IMR-90 (cell line): ENCODE measurements around the gene ADAMTS16. TPM values are rescaled to one million over a fixed set of nuclear protein-coding genes. Genes with fewer than 3 reads are reported as not detected.

Source experiments
- ATAC-seq: fragments of 200-7000 bp; cut with Tn5 transposase; 2 replicates; pipeline ENCODE4 v1.9.1; 2020; ENCODE audit warnings: low read depth, mild to moderate bottlenecking, moderate library complexity
- BruUV-seq: library from RNA; stranded (reverse); fragments of 400-500 nt; replicated peaks from 2 replicates; lab custom pipeline; 2021; lab: Mats Ljungman, UMichigan
- CTCF ChIA-PET: fragments of 300-600 bp; formaldehyde crosslinking; extraction: SDS; loops from one replicate; lab custom pipeline; 2021; ENCODE audit warnings: antibody characterized with exemption; lab: Yijun Ruan, JAX
- POLR2A ChIA-PET: fragments of 300-600 bp; sonication (Branson Sonifier 250); formaldehyde crosslinking; loops from one replicate; lab custom pipeline; 2022; ENCODE audit warnings: antibody characterized with exemption; ENCODE audit not compliant: unreplicated experiment; lab: Charles Lee
- DNase-seq: peaks from one replicate; pipeline ENCODE4 v3.0.0; 2013
- H2AFZ ChIP-seq: replicated peaks from 2 replicates; pipeline ENCODE3; 2013; ENCODE audit warnings: low read length, mild to moderate bottlenecking; ENCODE audit not compliant: poor library complexity
- H2AK5ac ChIP-seq: 2 replicates; pipeline ENCODE4 v1.6.1; 2013; ENCODE audit warnings: low read depth, low read length, inconsistent platforms
- H2AK9ac ChIP-seq: replicated peaks from 2 replicates; pipeline ENCODE3; 2013; ENCODE audit warnings: mild to moderate bottlenecking, low read depth, low read length, moderate library complexity; ENCODE audit not compliant: poor library complexity
- H2BK120ac ChIP-seq: 2 replicates; pipeline ENCODE4 v1.6.1; 2013; ENCODE audit warnings: low read depth, low read length, inconsistent platforms
- H2BK15ac ChIP-seq: 3 replicates; pipeline ENCODE4 v1.6.1; 2013; ENCODE audit warnings: low read depth, low read length, inconsistent platforms
- H2BK20ac ChIP-seq: 2 replicates; pipeline ENCODE4 v1.6.1; 2013; ENCODE audit warnings: low read depth, mild to moderate bottlenecking, inconsistent platforms, low read length, moderate library complexity
- H2BK5ac ChIP-seq: 2 replicates; pipeline ENCODE4 v1.6.1; 2013; ENCODE audit warnings: mild to moderate bottlenecking, low read depth, low read length, inconsistent platforms; ENCODE audit not compliant: poor library complexity, severe bottlenecking
- H3K14ac ChIP-seq: replicated peaks from 2 replicates; pipeline ENCODE4 v1.6.1; 2013; ENCODE audit warnings: low read depth, low read length, inconsistent platforms
- H3K18ac ChIP-seq: 2 replicates; pipeline ENCODE4 v1.6.1; 2013; ENCODE audit warnings: low read depth, low read length, control low read depth
- H3K23ac ChIP-seq: 2 replicates; pipeline ENCODE4 v1.6.1; 2013; ENCODE audit warnings: low read depth, low read length, inconsistent platforms
- H3K27ac ChIP-seq: 2 replicates; pipeline ENCODE4 v1.5.1; 2013; ENCODE audit warnings: mild to moderate bottlenecking, control low read depth, low read length; ENCODE audit not compliant: insufficient read depth
- H3K27me3 ChIP-seq: 2 replicates; pipeline ENCODE4 v1.6.1; 2013; ENCODE audit warnings: low read length; ENCODE audit not compliant: control insufficient read depth, insufficient read depth
- H3K36me3 ChIP-seq: 2 replicates; pipeline ENCODE4 v1.6.1; 2013; ENCODE audit warnings: low read length, mixed read lengths; ENCODE audit not compliant: control insufficient read depth, insufficient read depth
- H3K4ac ChIP-seq: 2 replicates; pipeline ENCODE4 v1.6.1; 2013; ENCODE audit warnings: low read depth, low read length, inconsistent platforms
- H3K4me1 ChIP-seq: 2 replicates; pipeline ENCODE4 v1.6.1; 2013; ENCODE audit warnings: low read length, mixed read lengths; ENCODE audit not compliant: control insufficient read depth, insufficient read depth
- H3K4me2 ChIP-seq: 2 replicates; pipeline ENCODE4 v1.6.1; 2013; ENCODE audit warnings: low read depth, mild to moderate bottlenecking, control low read depth, low read length, moderate library complexity
- H3K4me3 ChIP-seq: 2 replicates; pipeline ENCODE4 v1.5.1; 2013; ENCODE audit warnings: low read depth, mild to moderate bottlenecking, control low read depth, low read length, moderate library complexity; ENCODE audit not compliant: insufficient read depth
- H3K56ac ChIP-seq: 2 replicates; pipeline ENCODE4 v1.6.1; 2013; ENCODE audit warnings: low read length, inconsistent platforms; ENCODE audit not compliant: insufficient read depth; ENCODE audit errors: extremely low read depth
- H3K79me1 ChIP-seq, 2 experiments: 2 replicates each; pipeline ENCODE4 v1.6.1; 2013; ENCODE audit warnings: low read length in 2 of 2, inconsistent platforms in 1 of 2, low read depth in 1 of 2
- H3K9ac ChIP-seq: 2 replicates; pipeline ENCODE4 v1.6.1; 2013; ENCODE audit warnings: low read depth, low read length, control low read depth
- H3K9me1 ChIP-seq: 2 replicates; pipeline ENCODE4 v1.6.1; 2013; ENCODE audit warnings: low read length, inconsistent platforms; ENCODE audit not compliant: insufficient read depth
- H3K9me3 ChIP-seq: 2 replicates; pipeline ENCODE4 v1.6.1; 2013; ENCODE audit warnings: low read length; ENCODE audit not compliant: control insufficient read depth, insufficient read depth
- H4K20me1 ChIP-seq: 2 replicates; pipeline ENCODE4 v1.6.1; 2013; ENCODE audit warnings: low read length, inconsistent platforms; ENCODE audit not compliant: insufficient read depth
- H4K5ac ChIP-seq: 2 replicates; pipeline ENCODE4 v1.6.1; 2013; ENCODE audit warnings: mild to moderate bottlenecking, low read depth, low read length, control low read depth
- H4K8ac ChIP-seq, 2 experiments: 2 replicates each; pipeline ENCODE4 v1.6.1; 2013; ENCODE audit warnings: low read depth in 2 of 2, low read length in 2 of 2, control low read depth in 1 of 2, inconsistent platforms in 1 of 2
- H4K91ac ChIP-seq: 2 replicates; pipeline ENCODE4 v1.6.1; 2013; ENCODE audit warnings: low read depth, low read length, inconsistent platforms; ENCODE audit not compliant: insufficient read depth
- NFE2L2 ChIP-seq: fragments of 150-350 bp; IDR thresholded peaks from 2 replicates; pipeline ENCODE4 v1.6.1; 2016; ENCODE audit warnings: low read depth, mild to moderate bottlenecking, low read length
- POLR2A ChIP-seq: IDR thresholded peaks from 2 replicates; pipeline ENCODE4 v1.6.1; 2012; ENCODE audit warnings: mild to moderate bottlenecking, low read depth, low read length
- WGBS, 2 experiments: methylation state at CpG; one replicate each; pipeline versions ENCODE4 v1.1.5 to v1.1.7; 2013; ENCODE audit warnings: missing lambda C conversion rate in 2 of 2; ENCODE audit not compliant: insufficient read length in 1 of 2; ENCODE audit errors: extremely low coverage in 2 of 2; 5-methylcytosine and 5-hydroxymethylcytosine counted together
- dilution Hi-C: fragments of 300-500 bp; cut with HindIII; formaldehyde crosslinking; loops from one replicate; pipeline ENCODE4 v1.14.3; 2018; ENCODE audit warnings: low sequenced_read_pairs; ENCODE audit not compliant: unreplicated experiment
- in situ Hi-C: fragments of 300-500 bp; cut with MboI; formaldehyde crosslinking; loops from 3 replicates; pipeline ENCODE4 v1.14.3; 2019; ENCODE audit warnings: low sequenced_read_pairs, inconsistent platforms, mixed read lengths
- intact Hi-C: fragments of 100-400 bp; cut with micrococcal nuclease; formaldehyde crosslinking; loops from 2 replicates; pipeline ENCODE4 v1.10.0; 2022
- polyA plus RNA-seq, 3 experiments: library from polyadenylated mRNA; depleted of rRNA; stranded (reverse); fragments of >200 nt; gene quantifications; 2 replicates each; pipeline ENCODE4 v1.2.3, GENCODE V29; 2012; ENCODE audit warnings: low replicate concordance in 1 of 3
- total RNA-seq: library from RNA; depleted of rRNA; stranded (reverse); fragments of >200 nt; gene quantifications from 2 replicates; pipeline ENCODE4 v1.2.3, GENCODE V29; 2012

Gene ADAMTS16
- total and polyA plus RNA-seq, 2 of the 4 experiments (the other 2 are of a cell fraction) = 0.09 to 0.18 TPM

DNA sequence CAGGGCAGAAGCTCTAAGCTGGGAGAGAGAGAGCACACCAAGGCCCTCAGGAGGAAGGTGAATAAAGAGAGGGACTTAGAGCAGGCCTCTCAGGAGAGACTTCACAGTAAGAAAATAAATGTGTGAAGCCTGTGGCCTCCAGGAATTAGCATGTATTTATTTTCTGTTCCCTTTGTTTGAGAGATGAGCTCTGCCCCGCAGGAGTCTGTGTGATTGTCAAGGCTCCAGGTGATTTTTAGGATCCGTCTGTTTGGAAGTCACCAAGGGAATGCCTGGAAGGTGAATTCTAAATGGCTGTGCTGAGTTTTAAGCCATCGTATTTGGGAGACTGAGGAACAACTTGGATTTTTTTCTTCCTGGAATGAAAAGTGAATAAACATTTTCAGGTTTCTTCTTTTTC, 174.0 kb downstream of the ADAMTS16 start:
- Histone ChIP-seq H3K56ac (no peak overlapping the region), H2AK5ac (no peak overlapping the region), H3K27me3 (no peaks in the 10 kb centered on the region), H3K79me1 (no peaks in the 10 kb centered on the region), H3K14ac (no peak overlapping the region), H3K4me1 (no peaks in the 10 kb centered on the region), H4K91ac (no peak overlapping the region), H3K36me3 (no peaks in the 10 kb centered on the region), H2BK5ac (no peak overlapping the region), H2BK15ac (no peak overlapping the region), H3K18ac (no peak overlapping the region), H2BK20ac (no peak overlapping the region), H3K27ac (no peak overlapping the region), H2AFZ (no peak overlapping the region), H4K20me1 (no peaks in the 10 kb centered on the region), H3K4ac (no peak overlapping the region), H3K9me3 (peaks cover 30% of the 10 kb centered on the region), H2AK9ac (no peak overlapping the region), H4K8ac (no peak overlapping the region), H3K9me1 (no peaks in the 10 kb centered on the region), H3K9ac (no peak overlapping the region), H3K23ac (no peak overlapping the region), H2BK120ac (no peak overlapping the region), H3K4me3 (no peak overlapping the region), H4K5ac (no peak overlapping the region), H3K4me2 (no peak overlapping the region)
- DNase-seq (no peak), ATAC-seq (no peak)
- 80% methylated on average over 1 of the region's 3 CpGs; no CpG with 5 or more reads in 1 of the 2 experiments for WGBS, 2 experiments
- ChIA-PET POLR2A (no interaction called here), CTCF (no interaction called here)
- dilution Hi-C loops = no loop called here
- intact Hi-C loops = no loop called here
- TF ChIP-seq NFE2L2 (no peak), POLR2A (no peak)
- in situ Hi-C loops = no loop called here
- no TSS peak for BruUV-seq
